WERI-Rb-1 (cell line): ENCODE results near the gene GALNT6.

Source experiments
- DNase-seq: peaks from one replicate; pipeline ENCODE4 v3.0.0-alpha.2; 2020
- H3K27ac ChIP-seq: fragments of 250-450 bp; sonication (Bioruptor Pico); 2 replicates; pipeline ENCODE4 v1.5.1; 2020; ENCODE audit warnings: mild to moderate bottlenecking, moderate library complexity
- H3K27me3 ChIP-seq: fragments of 250-450 bp; sonication (Bioruptor Pico); 2 replicates; pipeline ENCODE4 v1.5.1; 2021; ENCODE audit warnings: mild to moderate bottlenecking, low read depth, moderate library complexity; ENCODE audit not compliant: insufficient read depth, severe bottlenecking
- H3K36me3 ChIP-seq: fragments of 250-450 bp; sonication (Bioruptor Pico); 2 replicates; pipeline ENCODE4 v1.5.1; 2020; ENCODE audit warnings: mild to moderate bottlenecking, moderate library complexity
- H3K4me3 ChIP-seq: 2 replicates; pipeline ENCODE4 v1.5.1; 2011; ENCODE audit warnings: low read depth, mild to moderate bottlenecking, control low read depth, low read length
- H3K9me3 ChIP-seq: fragments of 250-450 bp; sonication (Bioruptor Pico); 2 replicates; pipeline ENCODE4 v1.5.1; 2021; ENCODE audit warnings: mild to moderate bottlenecking, moderate library complexity; ENCODE audit not compliant: severe bottlenecking
- CTCF ChIP-seq: IDR thresholded peaks from 2 replicates; pipeline ENCODE4 v1.5.1; 2011; ENCODE audit warnings: low read depth, mild to moderate bottlenecking, control low read depth, inconsistent platforms, low read length

Gene GALNT6

GRCh38 chr12:51372021-51372420 lies 19.2 kb downstream of the GALNT6 start:
- no peak for TF ChIP-seq CTCF
- Histone ChIP-seq H3K36me3 (no peaks in the 10 kb centered on the region), H3K27me3 (no peaks in the 10 kb centered on the region), H3K4me3 (no peak overlapping the region), H3K9me3 (no peaks in the 10 kb centered on the region), H3K27ac (no peak overlapping the region)
- DNase-seq: no peak

GRCh38 chr12:51371295-51371953 lies 19.8 kb downstream of the GALNT6 start:
- Histone ChIP-seq H3K4me3 (no peak overlapping the region), H3K9me3 (no peaks in the 10 kb centered on the region), H3K36me3 (no peaks in the 10 kb centered on the region), H3K27me3 (no peaks in the 10 kb centered on the region), H3K27ac (no peak overlapping the region)
- peak; percentile 42 for DNase-seq
- no peak for TF ChIP-seq CTCF

- Histone ChIP-seq H3K27me3 (no peaks in the 10 kb centered on the region), H3K36me3 (no peaks in the 10 kb centered on the region), H3K4me3 (no peak overlapping the region), H3K27ac (no peak overlapping the region), H3K9me3 (no peaks in the 10 kb centered on the region)
- DNase-seq: no peak
- TF ChIP-seq CTCF: no peak
Measured at GRCh38 chr12:51370667-51371066, 20.5 kb downstream of the GALNT6 start.

DNA sequence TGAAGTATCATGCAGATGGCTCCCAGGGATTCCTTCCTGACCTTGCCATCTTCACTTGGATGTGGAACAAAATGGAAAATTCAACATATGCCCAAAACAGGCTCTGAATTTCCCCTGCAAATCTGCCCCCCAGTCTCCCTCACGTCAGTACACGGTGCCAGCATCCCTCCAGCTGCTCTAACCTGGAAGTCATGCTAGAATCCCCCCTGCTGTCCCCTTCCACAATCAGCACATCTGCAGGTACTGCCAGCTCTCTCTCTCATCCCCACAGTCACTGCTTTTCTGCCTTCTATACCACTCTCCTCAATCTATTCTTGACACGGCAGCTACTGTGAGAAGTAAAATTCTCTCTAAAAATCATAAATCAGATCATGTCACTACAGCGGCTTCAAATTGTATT lies 21.6 kb downstream of the GALNT6 start:
- no peaks in the 10 kb centered on the region for H3K27me3 ChIP-seq
- H3K9me3 ChIP-seq: no peaks in the 10 kb centered on the region
- no peaks in the 10 kb centered on the region for H3K36me3 ChIP-seq
- TF ChIP-seq CTCF: no peak
- no peak overlapping the region for H3K27ac ChIP-seq
- no peak for DNase-seq
- H3K4me3 ChIP-seq: no peak overlapping the region

GRCh38 chr12:51368640-51369517 lies 22.3 kb downstream of the GALNT6 start:
- Histone ChIP-seq H3K36me3 (no peaks in the 10 kb centered on the region), H3K4me3 (no peak overlapping the region), H3K27me3 (no peaks in the 10 kb centered on the region), H3K27ac (no peak overlapping the region), H3K9me3 (no peaks in the 10 kb centered on the region)
- no peak for TF ChIP-seq CTCF
- peak; percentile 48 for DNase-seq
